Fibroblast of pulmonary artery (primary cell): Measurements from ENCODE around the gene AACS.

Experiments
- DNase-seq: peaks from one replicate; pipeline ENCODE4 v3.0.0-alpha.2; 2010; ENCODE audit warnings: low read depth
- H3K4me3 ChIP-seq: replicated peaks from 2 replicates; pipeline ENCODE4 v1.5.1; 2011; ENCODE audit warnings: low read depth, mild to moderate bottlenecking, control low read depth, low read length, moderate library complexity
- CTCF ChIP-seq: IDR thresholded peaks from 2 replicates; pipeline ENCODE4 v1.5.1; 2011; ENCODE audit warnings: mild to moderate bottlenecking, control low read depth, low read length, inconsistent platforms; ENCODE audit errors: missing control alignments

AACS gene

GRCh38 chr12:125171267-125171666, 106.0 kb downstream of the AACS start:
- DNase-seq = no peak
- H3K4me3 ChIP-seq = no peak overlapping the region
- no peak for TF ChIP-seq CTCF

GRCh38 chr12:125172231-125172850, 107.1 kb downstream of the AACS start:
- H3K4me3 ChIP-seq = no peak overlapping the region
- TF ChIP-seq CTCF = no peak
- no peak for DNase-seq

GRCh38 chr12:125175576-125175975, 110.3 kb downstream of the AACS start:
- DNase-seq = no peak
- TF ChIP-seq CTCF = no peak
- H3K4me3 ChIP-seq = no peak overlapping the region

GRCh38 chr12:125178222-125178621, 113.0 kb downstream of the AACS start:
- DNase-seq = no peak
- no peak overlapping the region for H3K4me3 ChIP-seq
- no peak for TF ChIP-seq CTCF

GRCh38 chr12:125180144-125180543, 114.9 kb downstream of the AACS start:
- H3K4me3 ChIP-seq = no peak overlapping the region
- DNase-seq = no peak
- no peak for TF ChIP-seq CTCF

GRCh38 chr12:125181107-125181506, 115.9 kb downstream of the AACS start:
- H3K4me3 ChIP-seq = no peak overlapping the region
- no peak for TF ChIP-seq CTCF
- no peak for DNase-seq

GRCh38 chr12:125183187-125184067, 118.2 kb downstream of the AACS start:
- peak; percentile 99 for TF ChIP-seq CTCF
- DNase-seq = peak; percentile 78
- H3K4me3 ChIP-seq = no peak overlapping the region
